NCI-H2107 (cell line): ENCODE data around the gene ANKRD10.

Experiments
- DNase-seq: peaks from one replicate; lab custom pipeline; 2025; lab: John Stamatoyannopoulos, UW

The ANKRD10 gene

GRCh38 chr13:110830800-110831371 lies 84.0 kb downstream of the ANKRD10 start:
- no peak for DNase-seq

GRCh38 chr13:110830331-110830730 lies 84.5 kb downstream of the ANKRD10 start:
- DNase-seq: no peak

GRCh38 chr13:110829486-110829885 lies 85.4 kb downstream of the ANKRD10 start:
- no peak for DNase-seq

GRCh38 chr13:110828705-110829104 lies 86.2 kb downstream of the ANKRD10 start:
- no peak for DNase-seq
